Measurements from ENCODE around the gene ACBD4. TPM values are rescaled to one million over a fixed set of nuclear protein-coding genes. Genes with fewer than 3 reads are reported as not detected.

ACBD4 gene
- total RNA-seq, 1 donor from 2014 or later, result 5.5 TPM

DNA sequence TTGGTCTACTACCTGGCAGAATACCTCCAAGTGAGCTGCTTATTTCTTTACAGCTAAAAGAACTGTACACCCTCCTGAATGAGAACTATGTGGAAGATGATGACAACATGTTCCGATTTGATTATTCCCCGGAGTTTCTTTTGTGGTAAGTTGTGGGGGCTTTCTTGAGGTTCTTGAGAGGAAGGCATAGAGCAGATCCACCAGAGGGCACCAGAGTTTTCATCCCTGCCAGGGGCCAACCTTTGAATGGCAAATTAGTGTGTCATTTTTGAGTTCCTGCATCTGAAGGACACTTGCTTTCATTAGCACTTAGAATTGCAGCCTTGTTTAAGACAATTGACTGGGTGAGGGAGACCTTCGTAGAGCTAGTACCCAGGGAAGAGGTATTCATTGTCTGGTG lies 39.3 kb upstream of the ACBD4 start:
- no peaks in the 10 kb centered on the region for H3K9me3 Mint-ChIP-seq
- TF ChIP-seq, protein P1, sequence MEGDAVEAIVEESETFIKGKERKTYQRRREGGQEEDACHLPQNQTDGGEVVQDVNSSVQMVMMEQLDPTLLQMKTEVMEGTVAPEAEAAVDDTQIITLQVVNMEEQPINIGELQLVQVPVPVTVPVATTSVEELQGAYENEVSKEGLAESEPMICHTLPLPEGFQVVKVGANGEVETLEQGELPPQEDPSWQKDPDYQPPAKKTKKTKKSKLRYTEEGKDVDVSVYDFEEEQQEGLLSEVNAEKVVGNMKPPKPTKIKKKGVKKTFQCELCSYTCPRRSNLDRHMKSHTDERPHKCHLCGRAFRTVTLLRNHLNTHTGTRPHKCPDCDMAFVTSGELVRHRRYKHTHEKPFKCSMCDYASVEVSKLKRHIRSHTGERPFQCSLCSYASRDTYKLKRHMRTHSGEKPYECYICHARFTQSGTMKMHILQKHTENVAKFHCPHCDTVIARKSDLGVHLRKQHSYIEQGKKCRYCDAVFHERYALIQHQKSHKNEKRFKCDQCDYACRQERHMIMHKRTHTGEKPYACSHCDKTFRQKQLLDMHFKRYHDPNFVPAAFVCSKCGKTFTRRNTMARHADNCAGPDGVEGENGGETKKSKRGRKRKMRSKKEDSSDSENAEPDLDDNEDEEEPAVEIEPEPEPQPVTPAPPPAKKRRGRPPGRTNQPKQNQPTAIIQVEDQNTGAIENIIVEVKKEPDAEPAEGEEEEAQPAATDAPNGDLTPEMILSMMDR (conservative IDR thresholded peaks at IDR 0.05), result peak; percentile 55
- no peaks in the 10 kb centered on the region for H3K4me1 Mint-ChIP-seq
- no peak for DNase-seq (ENCODE audit: low read depth, low spot score)
- H3K27ac Mint-ChIP-seq (ENCODE audit: unreplicated experiment), result peak overlapping the region; percentile 82
- H3K36me3 Mint-ChIP-seq (ENCODE audit: low read depth), result peaks cover 18% of the 10 kb centered on the region
- H3K27me3 Mint-ChIP-seq (ENCODE audit: low read depth), result no peaks in the 10 kb centered on the region
- no peak overlapping the region for H3K4me3 Mint-ChIP-seq

DNA sequence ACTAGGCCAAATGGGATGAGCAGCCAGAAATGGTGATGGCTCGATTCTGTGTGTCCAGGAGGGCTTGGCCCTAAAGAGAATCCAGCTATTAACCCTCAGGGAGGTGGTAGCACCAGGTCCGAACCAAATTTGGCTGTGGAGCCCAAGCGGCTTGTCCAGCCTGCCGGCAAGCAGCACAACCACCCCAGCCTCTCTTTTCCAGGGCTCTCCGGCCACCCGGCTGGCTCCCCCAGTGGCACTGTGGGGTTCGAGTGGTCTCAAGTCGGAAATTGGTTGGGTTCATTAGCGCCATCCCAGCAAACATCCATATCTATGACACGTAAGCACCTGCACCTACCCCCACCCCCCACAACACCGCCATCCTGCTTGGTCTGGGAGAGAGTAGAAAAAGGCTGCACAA lies 38.6 kb upstream of the ACBD4 start:
- TF ChIP-seq, protein P1 (conservative IDR thresholded peaks at IDR 0.05), result no peak
- DNase-seq (ENCODE audit: low read depth, low spot score), result no peak
- Mint-ChIP-seq H3K27me3 (ENCODE audit: low read depth) (no peaks in the 10 kb centered on the region), H3K4me3 (no peak overlapping the region), H3K27ac (ENCODE audit: unreplicated experiment) (no peak overlapping the region), H3K4me1 (no peaks in the 10 kb centered on the region), H3K36me3 (ENCODE audit: low read depth) (peaks cover 14% of the 10 kb centered on the region), H3K9me3 (no peaks in the 10 kb centered on the region)

DNA sequence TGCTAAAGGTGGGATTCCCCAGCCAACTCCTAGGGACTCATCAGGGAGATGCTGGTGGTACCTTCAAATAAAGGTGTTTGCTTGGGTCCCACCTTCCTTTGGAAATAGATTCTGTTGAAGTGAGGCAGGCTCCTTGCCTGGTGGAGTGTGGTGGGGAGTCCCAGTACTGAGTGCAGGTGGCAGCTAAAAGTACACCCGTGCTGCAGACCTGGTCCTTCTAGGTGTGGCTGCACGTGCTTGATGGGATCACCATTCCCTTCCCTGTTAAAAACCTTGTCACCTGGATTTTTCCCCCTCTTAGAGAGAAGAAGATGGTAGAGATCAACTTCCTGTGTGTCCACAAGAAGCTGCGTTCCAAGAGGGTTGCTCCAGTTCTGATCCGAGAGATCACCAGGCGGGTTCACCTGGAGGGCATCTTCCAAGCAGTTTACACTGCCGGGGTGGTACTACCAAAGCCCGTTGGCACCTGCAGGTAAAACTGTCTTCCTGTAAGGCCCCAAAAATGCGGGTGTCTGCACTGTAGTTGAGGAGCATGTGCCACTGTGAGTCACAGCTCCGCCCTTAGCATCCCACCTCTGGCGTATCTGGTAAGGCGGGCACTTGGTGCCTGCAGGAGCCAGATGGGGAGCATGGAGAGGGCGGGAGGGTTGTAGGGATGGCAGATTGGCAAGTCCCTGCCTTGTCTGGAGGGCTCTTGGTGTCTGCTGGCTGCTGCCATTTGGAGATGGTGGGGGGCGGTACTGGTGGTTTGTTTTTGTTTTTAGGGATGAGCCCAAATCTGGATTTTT lies 37.2 kb upstream of the ACBD4 start:
- Mint-ChIP-seq H3K4me1 (no peaks in the 10 kb centered on the region), H3K4me3 (no peak overlapping the region), H3K27ac (ENCODE audit: unreplicated experiment) (no peak overlapping the region), H3K9me3 (no peaks in the 10 kb centered on the region), H3K27me3 (ENCODE audit: low read depth) (no peaks in the 10 kb centered on the region), H3K36me3 (ENCODE audit: low read depth) (peaks cover 14% of the 10 kb centered on the region)
- TF ChIP-seq, protein P1 (conservative IDR thresholded peaks at IDR 0.05), result no peak
- no peak for DNase-seq (ENCODE audit: low read depth, low spot score)

DNA sequence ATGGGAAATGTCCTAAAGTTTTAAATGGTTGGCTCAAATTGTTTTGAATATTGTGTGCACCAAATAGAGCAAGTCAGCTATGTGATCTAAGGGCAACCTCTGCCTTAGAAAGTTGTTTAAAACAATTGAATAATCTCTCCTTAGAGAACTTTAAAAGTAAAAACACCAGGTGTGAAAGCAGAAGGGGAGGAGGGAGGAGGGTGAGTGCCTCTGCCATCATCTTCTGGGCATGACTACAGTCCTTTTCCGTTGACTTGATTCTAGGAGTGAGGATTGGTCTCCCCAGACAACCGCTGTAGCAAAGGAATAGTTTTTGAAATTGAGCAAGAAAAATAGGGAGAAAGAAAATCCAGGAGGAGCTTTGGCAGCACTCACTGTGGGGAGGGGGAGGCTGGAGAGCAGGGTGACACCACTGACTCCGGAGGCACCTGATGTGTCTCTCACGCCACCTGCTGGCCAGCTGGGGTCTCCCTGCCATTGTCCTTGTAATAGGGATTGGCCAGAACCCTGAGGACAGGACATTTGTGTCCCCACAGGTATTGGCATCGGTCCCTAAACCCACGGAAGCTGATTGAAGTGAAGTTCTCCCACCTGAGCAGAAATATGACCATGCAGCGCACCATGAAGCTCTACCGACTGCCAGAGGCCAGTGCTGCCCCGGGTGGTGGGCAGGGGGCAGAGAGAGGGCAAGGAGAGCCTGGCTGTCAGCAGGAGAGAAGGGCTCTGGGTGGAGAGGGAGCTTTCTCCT lies 36.4 kb upstream of the ACBD4 start:
- peak; percentile 89 for DNase-seq (ENCODE audit: low read depth, low spot score)
- Mint-ChIP-seq H3K4me1 (no peaks in the 10 kb centered on the region), H3K4me3 (no peak overlapping the region), H3K27me3 (ENCODE audit: low read depth) (no peaks in the 10 kb centered on the region), H3K27ac (ENCODE audit: unreplicated experiment) (no peak overlapping the region), H3K9me3 (no peaks in the 10 kb centered on the region), H3K36me3 (ENCODE audit: low read depth) (peaks cover 17% of the 10 kb centered on the region)
- TF ChIP-seq, protein P1 (conservative IDR thresholded peaks at IDR 0.05), result peak; percentile 89

DNA sequence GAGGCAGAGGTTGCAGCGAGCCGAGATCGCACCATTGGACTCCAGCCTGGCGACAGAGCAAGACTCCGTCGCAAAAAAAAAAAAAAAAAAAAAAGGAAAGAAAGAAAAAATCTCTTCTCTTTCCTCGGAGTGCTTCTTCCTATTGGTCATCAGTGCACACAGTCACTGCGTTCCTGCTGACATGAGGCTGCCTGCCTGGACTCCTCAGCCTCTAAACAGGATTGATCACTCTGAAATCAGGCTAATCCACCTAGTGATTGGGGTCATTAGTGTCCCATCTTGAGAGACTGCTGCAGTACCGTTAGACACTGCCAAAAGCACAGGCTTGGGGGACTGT lies 34.0 kb upstream of the ACBD4 start:
- Mint-ChIP-seq H3K9me3 (no peaks in the 10 kb centered on the region), H3K27ac (ENCODE audit: unreplicated experiment) (no peak overlapping the region), H3K4me1 (no peaks in the 10 kb centered on the region)

More for the DNA sequence above, 34.0 kb upstream of the ACBD4 start:
- no peaks in the 10 kb centered on the region for H3K27me3 Mint-ChIP-seq (ENCODE audit: low read depth)
- H3K36me3 Mint-ChIP-seq (ENCODE audit: low read depth), result peaks cover 12% of the 10 kb centered on the region
- H3K4me3 Mint-ChIP-seq, result no peak overlapping the region
- TF ChIP-seq, protein P1 (conservative IDR thresholded peaks at IDR 0.05), result no peak
- no peak for DNase-seq (ENCODE audit: low read depth, low spot score)

Data from neural crest cell (in vitro differentiated cells).